ENCODE results near the gene BPIFB6. TPM values are rescaled to one million over a fixed set of nuclear protein-coding genes. Genes with fewer than 3 reads are reported as not detected.

Gene BPIFB6
- total and polyA plus RNA-seq, 4 donors: not detected

- Histone ChIP-seq H3K4me1 (ENCODE audit: control insufficient read depth in 4 of 4, insufficient read depth in 4 of 4, low read length in 3 of 4) (peaks cover 0 to 7% (median 1%) of the 10 kb centered on the region in 4 donors), H3K9ac (ENCODE audit: low read depth in 1 of 2, low read length in 2 of 2) (no peak overlapping the region), H3K4me3 (ENCODE audit: low read depth in 1 of 3, low read length in 3 of 3) (no peak overlapping the region), H3K27me3 (ENCODE audit: control insufficient read depth in 4 of 4, insufficient read depth in 4 of 4, low read length in 3 of 4) (no peaks in the 10 kb centered on the region), H3K9me3 (ENCODE audit: control insufficient read depth in 4 of 4, low read length in 3 of 4) (peaks cover 0 to 2% (median 0%) of the 10 kb centered on the region in 4 donors), H3K27ac (ENCODE audit: low read depth in 1 of 2, low read length in 2 of 2) (no peak overlapping the region), H3K36me3 (ENCODE audit: control insufficient read depth in 4 of 4, insufficient read depth in 3 of 4, low read depth in 1 of 4, low read length in 3 of 4) (no peaks in the 10 kb centered on the region)
- TF ChIP-seq JUND (IDR thresholded peaks at IDR 0.05): no peak
- TF ChIP-seq HNF4G (IDR thresholded peaks at IDR 0.05): no peak
- TF ChIP-seq HNF4A (conservative IDR thresholded peaks at IDR 0.05): no peak
- no peak for TF ChIP-seq MAX (IDR thresholded peaks at IDR 0.05)
- no peak for TF ChIP-seq RAD21 (IDR thresholded peaks at IDR 0.05)
- TF ChIP-seq REST (IDR thresholded peaks at IDR 0.05): no peak
- no peak for TF ChIP-seq FOXA2 (IDR thresholded peaks at IDR 0.05)
- no peak for TF ChIP-seq RXRA (IDR thresholded peaks at IDR 0.05)
- no peak for TF ChIP-seq ZBTB33 (IDR thresholded peaks at IDR 0.05)
- no peak for TF ChIP-seq NR2F2 (IDR thresholded peaks at IDR 0.05)
- no peak for TF ChIP-seq YY1 (IDR thresholded peaks at IDR 0.05)
- TF ChIP-seq ATF3 (IDR thresholded peaks at IDR 0.05): no peak
- TF ChIP-seq GABPA (IDR thresholded peaks at IDR 0.05 in 1 of 2, conservative IDR thresholded peaks at IDR 0.05 in 1 of 2): no peak
- no peak for TF ChIP-seq EGR1 (IDR thresholded peaks at IDR 0.05; ENCODE audit: low read depth in 2 of 2)
- TF ChIP-seq FOXA1 (IDR thresholded peaks at IDR 0.05): no peak
- TF ChIP-seq TAF1 (conservative IDR thresholded peaks at IDR 0.05): no peak
- WGBS: 92% methylated on average over 8 of the region's 8 CpGs
- no peak for DNase-seq (ENCODE audit: low spot score)
Observed at GRCh38 chr20:33006776-33007375, 24.6 kb upstream of the BPIFB6 start.
